NCI-H146 treated with DMSO at 0.1 percent for 48 hours (cell line): Measurements from ENCODE around the gene GPR146.

ENCODE experiments used
- DNase-seq: peaks from one replicate; lab custom pipeline; 2025; ENCODE audit not compliant: unreplicated experiment; lab: John Stamatoyannopoulos, UW

The GPR146 gene

GRCh38 chr7:1011297-1012003 lies 32.9 kb upstream of the GPR146 start:
- no peak for DNase-seq

- no peak for DNase-seq
Measured at GRCh38 chr7:1012004-1012715, 32.2 kb upstream of the GPR146 start.

- DNase-seq, result no peak
Measured at GRCh38 chr7:1012716-1013095, 31.6 kb upstream of the GPR146 start.

GRCh38 chr7:1013581-1013980 lies 30.8 kb upstream of the GPR146 start:
- no peak for DNase-seq

GRCh38 chr7:1014681-1015080 lies 29.7 kb upstream of the GPR146 start:
- no peak for DNase-seq

GRCh38 chr7:1015196-1016121 lies 28.9 kb upstream of the GPR146 start:
- peak; percentile 1 for DNase-seq

GRCh38 chr7:1016577-1017531 lies 27.5 kb upstream of the GPR146 start:
- DNase-seq, result no peak

GRCh38 chr7:1017586-1018333 lies 26.6 kb upstream of the GPR146 start:
- DNase-seq, result no peak

GRCh38 chr7:1018334-1018695 lies 26.0 kb upstream of the GPR146 start:
- DNase-seq, result no peak

GRCh38 chr7:1019255-1019785 lies 25.0 kb upstream of the GPR146 start:
- DNase-seq, result no peak

- DNase-seq, result no peak
Measured at GRCh38 chr7:1019789-1020610, 24.3 kb upstream of the GPR146 start.

GRCh38 chr7:1020849-1021251 lies 23.5 kb upstream of the GPR146 start:
- DNase-seq, result no peak

- no peak for DNase-seq
Measured at GRCh38 chr7:1021366-1021765, 23.0 kb upstream of the GPR146 start.

- DNase-seq, result no peak
Measured at GRCh38 chr7:1021931-1022330, 22.4 kb upstream of the GPR146 start.

GRCh38 chr7:1022356-1022755 lies 22.0 kb upstream of the GPR146 start:
- no peak for DNase-seq

GRCh38 chr7:1022801-1023465 lies 21.4 kb upstream of the GPR146 start:
- no peak for DNase-seq

- DNase-seq, result no peak
Measured at GRCh38 chr7:1024331-1024841, 20.0 kb upstream of the GPR146 start.
